PC-9 (cell line): ENCODE data around the gene GGTA1.

Source experiments
- EZH2 ChIP-seq: fragments of 200-600 bp; sonication (generic); IDR thresholded peaks from 2 replicates; pipeline ENCODE4 v1.8.0; 2017; ENCODE audit warnings: antibody characterized with exemption, low read depth
- TF ChIP-seq, protein P1 (sequence below): fragments of 200-600 bp; sonication (generic); conservative IDR thresholded peaks from 2 replicates; pipeline ENCODE4 v1.6.1; 2017; ENCODE audit warnings: mixed run types, antibody characterized with exemption, mild to moderate bottlenecking, moderate library complexity

DNA sequence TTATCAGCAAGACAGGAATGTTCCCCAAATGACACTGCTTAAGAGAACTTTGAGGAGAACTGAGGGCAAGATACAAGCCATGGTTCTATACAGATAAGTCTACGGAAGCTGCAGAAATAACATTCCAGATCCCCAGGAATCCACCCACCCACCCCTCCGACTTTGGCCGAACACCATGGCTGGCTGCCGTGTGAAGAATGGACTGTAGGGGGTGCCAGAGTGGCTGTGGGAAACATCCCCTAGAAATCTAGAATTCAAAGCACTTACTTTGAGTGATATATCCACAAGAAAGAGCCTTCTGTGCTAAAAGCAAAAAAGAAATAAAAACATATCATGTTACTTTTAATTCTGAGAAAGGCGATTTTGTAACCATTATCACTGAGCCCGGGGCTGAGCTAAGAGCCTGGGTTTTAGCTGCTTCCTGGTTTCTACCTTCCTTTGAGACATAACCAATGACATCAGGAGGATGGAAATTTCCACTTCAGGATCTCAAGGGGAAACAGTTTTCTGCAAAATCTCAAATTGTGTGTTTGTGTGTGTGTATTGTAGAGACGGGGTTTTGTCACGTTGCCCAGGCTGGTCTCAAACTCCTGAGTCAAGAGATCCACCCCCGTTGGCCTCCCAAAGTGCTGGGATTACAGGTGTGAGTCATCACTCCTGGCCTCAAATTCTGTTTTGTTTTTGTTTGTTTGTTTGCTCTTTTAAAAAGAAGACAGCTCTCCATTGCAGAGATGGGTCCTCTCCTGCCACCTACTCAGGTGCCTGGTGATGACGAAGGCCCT, 36.4 kb downstream of the GGTA1 start:
- TF ChIP-seq, protein P1, sequence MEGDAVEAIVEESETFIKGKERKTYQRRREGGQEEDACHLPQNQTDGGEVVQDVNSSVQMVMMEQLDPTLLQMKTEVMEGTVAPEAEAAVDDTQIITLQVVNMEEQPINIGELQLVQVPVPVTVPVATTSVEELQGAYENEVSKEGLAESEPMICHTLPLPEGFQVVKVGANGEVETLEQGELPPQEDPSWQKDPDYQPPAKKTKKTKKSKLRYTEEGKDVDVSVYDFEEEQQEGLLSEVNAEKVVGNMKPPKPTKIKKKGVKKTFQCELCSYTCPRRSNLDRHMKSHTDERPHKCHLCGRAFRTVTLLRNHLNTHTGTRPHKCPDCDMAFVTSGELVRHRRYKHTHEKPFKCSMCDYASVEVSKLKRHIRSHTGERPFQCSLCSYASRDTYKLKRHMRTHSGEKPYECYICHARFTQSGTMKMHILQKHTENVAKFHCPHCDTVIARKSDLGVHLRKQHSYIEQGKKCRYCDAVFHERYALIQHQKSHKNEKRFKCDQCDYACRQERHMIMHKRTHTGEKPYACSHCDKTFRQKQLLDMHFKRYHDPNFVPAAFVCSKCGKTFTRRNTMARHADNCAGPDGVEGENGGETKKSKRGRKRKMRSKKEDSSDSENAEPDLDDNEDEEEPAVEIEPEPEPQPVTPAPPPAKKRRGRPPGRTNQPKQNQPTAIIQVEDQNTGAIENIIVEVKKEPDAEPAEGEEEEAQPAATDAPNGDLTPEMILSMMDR: peak; percentile 69
- TF ChIP-seq EZH2: no peak
